ENCODE measurements around the gene EIF4G3. TPM values are rescaled to one million over a fixed set of nuclear protein-coding genes. Genes with fewer than 3 reads are reported as not detected.

EIF4G3 gene
- total and polyA plus RNA-seq, 2 of the 8 experiments (the other 6 are each of a cell fraction or from before 2014, with no cell fraction given): 47.5 to 66.6 TPM

DNA sequence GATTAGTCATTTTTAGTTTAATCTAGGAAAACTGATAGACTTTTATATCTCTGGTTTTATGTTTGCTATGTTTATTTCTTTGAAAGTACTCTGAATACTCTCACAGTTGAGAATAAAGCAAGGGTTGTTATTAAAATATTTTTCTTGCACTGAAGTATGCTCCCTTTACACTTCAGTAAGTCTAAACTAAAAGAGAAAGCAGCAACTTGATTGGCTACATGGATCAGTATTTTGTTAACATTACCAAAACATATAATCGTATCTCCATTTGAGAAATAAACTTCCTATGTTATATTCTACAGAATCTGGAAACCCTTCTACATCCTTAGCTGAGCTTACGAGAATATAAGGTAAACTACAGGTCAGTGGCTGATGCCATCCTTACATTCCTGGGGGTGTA lies 240.1 kb downstream of the EIF4G3 start (continued):
- TF ChIP-seq RFX5 (IDR thresholded peaks at IDR 0.05; ENCODE audit: borderline replicate concordance, low read depth, low read length) (no peak), ASH2L (IDR thresholded peaks at IDR 0.05; ENCODE audit: low read length) (no peak), CBX5 (IDR thresholded peaks at IDR 0.05; ENCODE audit: low read depth, low read length) (no peak), SIN3A (conservative IDR thresholded peaks at IDR 0.05 in 1 of 2, IDR thresholded peaks at IDR 0.05 in 1 of 2; ENCODE audit: low read depth in 1 of 2, low read length in 2 of 2) (no peak)
